GM12878 (cell line): ENCODE results near the gene CACNA2D3.

Experiments used
- MXI1 ChIP-seq: fragments of 150-350 bp; IDR thresholded peaks from 2 replicates; pipeline ENCODE4 v1.6.1; 2011; ENCODE audit warnings: low read depth, mild to moderate bottlenecking, inconsistent platforms, low read length, improper control_type of control experiment
- RAD21 ChIP-seq: IDR thresholded peaks from 2 replicates; pipeline ENCODE4 v1.6.1; 2011; ENCODE audit warnings: mild to moderate bottlenecking, low read depth, low read length, moderate library complexity; ENCODE audit not compliant: insufficient read depth
- SREBF2 ChIP-seq: IDR thresholded peaks from 2 replicates; pipeline ENCODE4 v1.6.1; 2012; ENCODE audit warnings: mild to moderate bottlenecking, low read length
- WRNIP1 ChIP-seq: IDR thresholded peaks from 2 replicates; pipeline ENCODE4 v1.6.1; 2011; ENCODE audit warnings: low read depth, low read length, improper control_type of control experiment, borderline replicate concordance
- TF ChIP-seq, protein P1 (sequence below), 3 experiments: IDR thresholded peaks in 2 of 3; conservative IDR thresholded peaks in 1 of 3; 2 replicates each; pipeline ENCODE4 v1.5.1; 2011; ENCODE audit warnings: low read depth in 3 of 3, low read length in 3 of 3, mild to moderate bottlenecking in 3 of 3, control low read depth in 2 of 3, moderate library complexity in 2 of 3, inconsistent platforms in 1 of 3, mixed read lengths in 1 of 3; ENCODE audit not compliant: control insufficient read depth in 2 of 3, insufficient read depth in 1 of 3; ENCODE audit errors: extremely low read depth in 1 of 3

DNA sequence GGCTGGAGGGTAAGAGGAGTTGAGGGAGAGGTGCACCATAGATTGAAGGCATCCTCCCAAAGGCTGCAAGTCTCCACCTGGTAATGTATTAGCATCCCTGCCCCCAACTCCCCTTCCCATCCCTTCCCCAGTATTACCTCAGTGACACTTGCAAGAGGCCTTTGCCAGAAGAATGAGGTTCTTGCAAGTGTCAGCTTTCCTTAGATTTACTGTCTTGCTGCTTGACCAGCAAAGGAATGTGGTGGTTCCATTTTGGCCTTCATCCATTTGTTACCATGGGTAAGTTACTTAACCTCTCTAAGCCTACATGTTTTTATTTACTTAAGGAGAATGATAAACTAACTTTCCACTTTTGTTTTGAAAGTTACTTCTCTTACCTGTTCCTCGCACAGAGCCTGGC lies 696.6 kb downstream of the CACNA2D3 start:
- TF ChIP-seq, protein P1, sequence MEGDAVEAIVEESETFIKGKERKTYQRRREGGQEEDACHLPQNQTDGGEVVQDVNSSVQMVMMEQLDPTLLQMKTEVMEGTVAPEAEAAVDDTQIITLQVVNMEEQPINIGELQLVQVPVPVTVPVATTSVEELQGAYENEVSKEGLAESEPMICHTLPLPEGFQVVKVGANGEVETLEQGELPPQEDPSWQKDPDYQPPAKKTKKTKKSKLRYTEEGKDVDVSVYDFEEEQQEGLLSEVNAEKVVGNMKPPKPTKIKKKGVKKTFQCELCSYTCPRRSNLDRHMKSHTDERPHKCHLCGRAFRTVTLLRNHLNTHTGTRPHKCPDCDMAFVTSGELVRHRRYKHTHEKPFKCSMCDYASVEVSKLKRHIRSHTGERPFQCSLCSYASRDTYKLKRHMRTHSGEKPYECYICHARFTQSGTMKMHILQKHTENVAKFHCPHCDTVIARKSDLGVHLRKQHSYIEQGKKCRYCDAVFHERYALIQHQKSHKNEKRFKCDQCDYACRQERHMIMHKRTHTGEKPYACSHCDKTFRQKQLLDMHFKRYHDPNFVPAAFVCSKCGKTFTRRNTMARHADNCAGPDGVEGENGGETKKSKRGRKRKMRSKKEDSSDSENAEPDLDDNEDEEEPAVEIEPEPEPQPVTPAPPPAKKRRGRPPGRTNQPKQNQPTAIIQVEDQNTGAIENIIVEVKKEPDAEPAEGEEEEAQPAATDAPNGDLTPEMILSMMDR (IDR thresholded peaks at IDR 0.05 in 2 of 3, conservative IDR thresholded peaks at IDR 0.05 in 1 of 3; ENCODE audit: control insufficient read depth in 2 of 3, extremely low read depth in 1 of 3, insufficient read depth in 1 of 3, low read depth in 3 of 3, low read length in 3 of 3): no peak
- TF ChIP-seq SREBF2 (no peak), WRNIP1 (no peak), RAD21 (no peak), MXI1 (no peak)
